Muscle of leg (tissue), 11 donors: ENCODE measurements around the gene BACE1. TPM values are rescaled to one million over a fixed set of nuclear protein-coding genes. Genes with fewer than 3 reads are reported as not detected.

ENCODE experiments used
- DNase-seq: peaks from one replicate; pipeline ENCODE4 v3.0.0; 2013
- H3K27ac ChIP-seq: one replicate; pipeline ENCODE4 v1.5.1; 2013; ENCODE audit warnings: mild to moderate bottlenecking, low read length, control low read depth
- H3K27me3 ChIP-seq: one replicate; pipeline ENCODE4 v1.6.1; 2013; ENCODE audit warnings: low read length; ENCODE audit not compliant: control insufficient read depth, insufficient read depth
- H3K36me3 ChIP-seq: one replicate; pipeline ENCODE4 v1.6.1; 2013; ENCODE audit warnings: low read length; ENCODE audit not compliant: control insufficient read depth, insufficient read depth
- H3K4me1 ChIP-seq: one replicate; pipeline ENCODE4 v1.6.1; 2013; ENCODE audit warnings: low read length; ENCODE audit not compliant: control insufficient read depth, insufficient read depth
- H3K4me3 ChIP-seq: one replicate; pipeline ENCODE4 v1.5.1; 2013; ENCODE audit warnings: low read length, control low read depth
- H3K9me3 ChIP-seq: replicated peaks from 2 replicates; pipeline ENCODE4 v1.6.1; 2013; ENCODE audit warnings: low read depth, low read length; ENCODE audit not compliant: control insufficient read depth
- WGBS: methylation state at CpG from one replicate; pipeline ENCODE4 v1.1.5; 2013; ENCODE audit warnings: missing lambda C conversion rate; ENCODE audit not compliant: insufficient coverage; 5-methylcytosine and 5-hydroxymethylcytosine counted together
- polyA plus RNA-seq, 8 donors: library from polyadenylated mRNA; unstranded; fragments of 120-200 nt; gene quantifications; one replicate each; pipeline versions ENCODE4 v1.2.1 to v1.2.3, GENCODE V29; 2013; ENCODE audit warnings: inconsistent platforms in 1 of 8, low replicate concordance in 1 of 8; ENCODE audit not compliant: insufficient read length in 8 of 8, insufficient read depth in 1 of 8
- total RNA-seq: library from RNA; stranded (reverse); fragments of 120-200 nt; gene quantifications from one replicate; pipeline ENCODE4 v1.2.4, GENCODE V29; 2013

The BACE1 gene
- total and polyA plus RNA-seq, 9 donors, result 16.6 to 40.8 (median 36.6) TPM

- no peak for DNase-seq
- Histone ChIP-seq H3K9me3 (no peaks in the 10 kb centered on the region), H3K36me3 (peaks cover 33% of the 10 kb centered on the region), H3K4me1 (no peaks in the 10 kb centered on the region), H3K4me3 (no peak overlapping the region), H3K27ac (no peak overlapping the region), H3K27me3 (no peaks in the 10 kb centered on the region)
- no CpG with 5 or more reads among the region's 2 CpGs for WGBS
Measured at GRCh38 chr11:117258576-117258975, 57.5 kb downstream of the BACE1 start.

- Histone ChIP-seq H3K4me3 (no peak overlapping the region), H3K36me3 (peaks cover 28% of the 10 kb centered on the region), H3K27ac (no peak overlapping the region), H3K9me3 (no peaks in the 10 kb centered on the region), H3K27me3 (no peaks in the 10 kb centered on the region), H3K4me1 (no peaks in the 10 kb centered on the region)
- DNase-seq, result no peak
- no CpG with 5 or more reads among the region's 2 CpGs for WGBS
Measured at GRCh38 chr11:117256573-117256972, 59.5 kb downstream of the BACE1 start.

GRCh38 chr11:117255966-117256365, 60.1 kb downstream of the BACE1 start:
- Histone ChIP-seq H3K27me3 (no peaks in the 10 kb centered on the region), H3K4me3 (no peak overlapping the region), H3K4me1 (no peaks in the 10 kb centered on the region), H3K9me3 (no peaks in the 10 kb centered on the region), H3K36me3 (peaks cover 28% of the 10 kb centered on the region), H3K27ac (no peak overlapping the region)
- no peak for DNase-seq
- WGBS, result 67% methylated on average over 2 of the region's 3 CpGs

- Histone ChIP-seq H3K9me3 (no peaks in the 10 kb centered on the region), H3K27me3 (no peaks in the 10 kb centered on the region), H3K4me1 (no peaks in the 10 kb centered on the region), H3K4me3 (no peak overlapping the region), H3K36me3 (peaks cover 49% of the 10 kb centered on the region), H3K27ac (no peak overlapping the region)
- no peak for DNase-seq
- WGBS, result 86% methylated on average over 4 of the region's 10 CpGs
Measured at GRCh38 chr11:117251506-117251905, 64.5 kb downstream of the BACE1 start.

GRCh38 chr11:117249571-117249970, 66.5 kb downstream of the BACE1 start:
- no peaks in the 10 kb centered on the region for H3K27me3 ChIP-seq
- DNase-seq, result no peak
- H3K27ac ChIP-seq, result no peak overlapping the region
- H3K36me3 ChIP-seq, result peaks cover 48% of the 10 kb centered on the region
- no peaks in the 10 kb centered on the region for H3K4me1 ChIP-seq
- 100% methylated on average over 1 of the region's 4 CpGs for WGBS
- H3K4me3 ChIP-seq, result no peak overlapping the region
- no peaks in the 10 kb centered on the region for H3K9me3 ChIP-seq

GRCh38 chr11:117248341-117248740, 67.7 kb downstream of the BACE1 start:
- no CpG with 5 or more reads among the region's 4 CpGs for WGBS
- Histone ChIP-seq H3K9me3 (no peaks in the 10 kb centered on the region), H3K27me3 (no peaks in the 10 kb centered on the region), H3K27ac (no peak overlapping the region), H3K4me1 (no peaks in the 10 kb centered on the region), H3K4me3 (no peak overlapping the region), H3K36me3 (peaks cover 47% of the 10 kb centered on the region)
- no peak for DNase-seq

GRCh38 chr11:117239295-117239694, 76.8 kb downstream of the BACE1 start:
- Histone ChIP-seq H3K4me1 (no peaks in the 10 kb centered on the region), H3K27ac (no peak overlapping the region), H3K27me3 (no peaks in the 10 kb centered on the region), H3K9me3 (no peaks in the 10 kb centered on the region), H3K4me3 (no peak overlapping the region), H3K36me3 (peaks cover 50% of the 10 kb centered on the region)
- no peak for DNase-seq
- WGBS, result 85% methylated on average over 3 of the region's 6 CpGs

GRCh38 chr11:117238221-117238620, 77.8 kb downstream of the BACE1 start:
- Histone ChIP-seq H3K9me3 (no peaks in the 10 kb centered on the region), H3K4me3 (no peak overlapping the region), H3K4me1 (peaks cover 8% of the 10 kb centered on the region), H3K27me3 (no peaks in the 10 kb centered on the region), H3K27ac (no peak overlapping the region), H3K36me3 (peaks cover 43% of the 10 kb centered on the region)
- WGBS, result 83% methylated on average over 2 of the region's 5 CpGs
- no peak for DNase-seq

Other genes starting within 250 kb of the BACE1 start
- gene SIK3, start 217.8 kb downstream of the BACE1 start, total RNA-seq, result 20.0 TPM
- 10 to 100 TPM; 24.3 to 35.0 (median 30.2) TPM for gene SIK3, start 217.8 kb downstream of the BACE1 start, polyA plus RNA-seq
- gene PAFAH1B2, start 172.0 kb downstream of the BACE1 start, total RNA-seq, result 59.8 TPM
- gene PAFAH1B2, start 172.0 kb downstream of the BACE1 start, polyA plus RNA-seq, result 10 to 100 TPM; 33.2 to 57.2 (median 48.5) TPM
- 14.8 TPM for gene SIDT2, start 137.5 kb downstream of the BACE1 start, total RNA-seq
- gene SIDT2, start 137.5 kb downstream of the BACE1 start, polyA plus RNA-seq, result 10 to 100 TPM; 19.9 to 39.3 (median 30.4) TPM
- 95.4 TPM for gene TAGLN, start 116.9 kb downstream of the BACE1 start, total RNA-seq
- gene TAGLN, start 116.9 kb downstream of the BACE1 start, polyA plus RNA-seq, result 100 to 1,000 TPM in 7 of 8 donors, 10 to 100 TPM in 1; 98.5 to 140 (median 113) TPM
- 19.2 TPM for gene PCSK7, start 84.2 kb downstream of the BACE1 start, total RNA-seq
- 10 to 100 TPM; 21.1 to 33.7 (median 23.3) TPM for gene PCSK7, start 84.2 kb downstream of the BACE1 start, polyA plus RNA-seq
- 11.0 TPM for gene RNF214, start 83.6 kb downstream of the BACE1 start, total RNA-seq
- 10 to 100 TPM; 14.4 to 19.4 (median 17.5) TPM for gene RNF214, start 83.6 kb downstream of the BACE1 start, polyA plus RNA-seq
- 5.9 TPM for gene BACE1-AS, start 24.9 kb downstream of the BACE1 start, total RNA-seq
- 10 to 100 TPM in 5 of 8 donors, 1 to 10 TPM in 3; 7.8 to 14.7 (median 12.1) TPM for gene BACE1-AS, start 24.9 kb downstream of the BACE1 start, polyA plus RNA-seq
- gene CEP164, start 11.6 kb upstream of the BACE1 start, total RNA-seq, result 17.3 TPM
- 10 to 100 TPM; 10.4 to 17.2 (median 14.5) TPM for gene CEP164, start 11.6 kb upstream of the BACE1 start, polyA plus RNA-seq